COLO668 (cell line): ENCODE measurements around the gene RBFOX1.

Experiments used
- DNase-seq: peaks from one replicate; lab custom pipeline; 2025; ENCODE audit not compliant: unreplicated experiment; lab: John Stamatoyannopoulos, UW

Gene RBFOX1

DNA sequence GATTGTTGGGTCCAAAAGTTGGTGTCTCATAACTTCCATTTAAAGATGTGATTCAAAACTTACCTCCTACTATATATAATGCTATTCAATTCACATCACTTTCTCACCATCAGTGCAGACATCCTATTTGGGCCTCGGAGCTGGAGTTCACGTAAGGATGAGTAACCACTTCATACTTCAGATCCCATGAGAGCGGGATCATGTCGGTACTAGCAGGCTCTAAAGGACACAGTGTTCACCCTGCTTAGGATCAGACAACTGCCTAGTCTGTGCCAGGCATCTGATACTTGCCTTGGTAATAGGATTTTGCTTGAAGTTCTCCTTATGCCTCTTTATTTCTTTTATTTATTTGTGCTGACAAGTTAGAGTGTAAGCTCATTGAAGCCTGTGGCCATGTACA is 39.5 kb downstream of the RBFOX1 start:
- DNase-seq = no peak

DNA sequence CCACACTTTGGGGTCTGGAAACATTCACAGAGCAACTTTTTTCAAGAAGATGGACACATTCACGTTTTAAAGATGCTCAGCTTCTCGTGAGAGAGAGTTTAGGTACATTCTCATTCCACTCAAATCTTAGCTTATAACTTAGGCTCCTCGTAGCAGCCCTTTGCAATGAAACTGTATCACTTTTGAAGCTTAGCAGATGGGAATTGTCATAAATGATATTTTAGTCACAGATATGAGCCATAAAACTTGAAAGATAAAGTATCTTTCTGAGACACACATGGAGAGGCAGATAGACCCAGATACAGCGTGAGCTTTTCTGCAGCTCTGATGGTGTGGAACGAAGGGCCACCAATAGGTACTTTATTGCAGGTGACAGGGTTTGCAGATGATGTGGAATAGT is 41.1 kb downstream of the RBFOX1 start:
- DNase-seq = no peak

DNA sequence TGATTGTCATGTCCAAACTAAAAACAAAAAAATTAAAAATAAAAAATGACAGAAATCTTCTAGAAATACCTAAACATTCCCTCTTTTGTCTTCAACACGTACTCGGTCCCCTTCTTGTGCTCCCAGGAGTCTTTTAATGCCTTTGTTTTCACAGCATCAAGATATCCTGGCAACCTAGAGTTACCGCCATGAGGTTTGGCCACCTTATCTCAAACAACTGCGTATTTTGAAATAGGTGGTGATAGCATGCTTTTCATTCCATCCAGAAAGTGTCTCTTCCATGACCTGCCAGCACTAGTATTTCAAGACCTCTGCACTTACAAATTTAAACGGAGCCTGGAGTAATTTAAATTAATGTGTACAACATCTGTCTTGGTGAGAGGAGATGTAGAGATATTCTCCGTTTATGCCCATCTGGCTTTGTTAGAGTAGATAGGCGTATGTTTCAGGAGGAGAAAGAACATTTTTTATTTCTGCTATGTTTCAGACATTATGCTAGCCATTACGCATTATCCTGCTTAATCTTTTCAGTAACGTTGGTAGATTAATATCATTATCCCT is 42.0 kb downstream of the RBFOX1 start:
- no peak for DNase-seq

GRCh38 chr16:7376227-7376626 is 43.6 kb downstream of the RBFOX1 start:
- no peak for DNase-seq

GRCh38 chr16:7377231-7377630 is 44.6 kb downstream of the RBFOX1 start:
- DNase-seq = no peak

DNA sequence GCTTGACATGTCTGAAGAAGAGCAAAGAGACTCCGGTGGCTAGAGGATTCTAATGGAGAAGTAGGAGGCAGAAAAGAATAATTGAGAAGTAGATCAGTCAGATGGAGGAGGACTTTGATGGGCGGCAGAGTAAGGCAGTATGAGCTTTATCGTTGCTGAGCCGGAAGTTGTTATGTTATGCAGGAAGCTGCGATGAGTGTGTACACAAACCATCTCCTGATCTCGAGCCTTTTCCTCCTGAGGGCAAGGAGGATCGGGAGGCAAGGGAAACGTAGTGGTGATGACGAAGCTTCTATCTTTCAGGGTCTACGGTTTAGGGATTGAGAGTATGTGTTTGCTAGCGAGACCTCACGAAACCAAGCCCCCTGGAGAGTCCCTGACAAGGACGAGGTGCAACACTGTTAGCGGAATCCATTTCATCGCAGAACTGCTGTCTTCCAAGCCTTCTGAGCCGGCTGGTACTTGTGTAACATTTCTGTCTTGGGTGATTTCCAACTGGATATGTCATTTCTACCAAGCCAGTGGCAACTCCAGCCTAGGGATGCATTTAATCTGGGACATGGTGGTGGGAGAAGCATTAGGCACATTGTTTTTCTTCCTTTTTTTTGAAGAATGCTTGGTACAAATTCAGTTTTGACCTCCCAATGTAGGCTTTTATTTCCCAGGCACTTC is 45.5 kb downstream of the RBFOX1 start:
- DNase-seq = no peak

- DNase-seq = no peak
Measured at GRCh38 chr16:7380441-7380840, 47.8 kb downstream of the RBFOX1 start.

GRCh38 chr16:7380911-7381310 is 48.3 kb downstream of the RBFOX1 start:
- DNase-seq = no peak

GRCh38 chr16:7381671-7382070 is 49.0 kb downstream of the RBFOX1 start:
- no peak for DNase-seq

- no peak for DNase-seq
Measured at GRCh38 chr16:7382521-7382920, 49.9 kb downstream of the RBFOX1 start.

- DNase-seq = no peak
Measured at GRCh38 chr16:7390974-7391373, 58.3 kb downstream of the RBFOX1 start.

DNA sequence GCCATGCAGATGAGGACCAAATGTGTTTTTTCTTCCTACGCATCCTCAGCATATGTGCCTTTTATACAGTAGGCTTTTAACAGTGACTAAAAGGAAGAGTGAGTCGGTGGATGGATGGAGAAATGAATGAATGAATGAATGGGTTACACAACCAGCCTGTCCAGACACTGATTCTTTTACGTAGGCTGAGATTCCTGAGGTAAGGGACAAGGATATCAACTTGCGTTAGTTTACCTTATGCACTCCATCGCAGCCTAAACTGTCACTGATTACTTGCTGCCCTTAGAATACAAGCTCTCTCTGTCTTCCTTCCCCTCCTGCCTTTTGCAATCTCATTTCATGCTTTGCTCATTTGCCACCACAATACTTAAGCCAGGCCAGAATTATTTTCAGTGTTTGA is 59.0 kb downstream of the RBFOX1 start:
- DNase-seq = no peak

DNA sequence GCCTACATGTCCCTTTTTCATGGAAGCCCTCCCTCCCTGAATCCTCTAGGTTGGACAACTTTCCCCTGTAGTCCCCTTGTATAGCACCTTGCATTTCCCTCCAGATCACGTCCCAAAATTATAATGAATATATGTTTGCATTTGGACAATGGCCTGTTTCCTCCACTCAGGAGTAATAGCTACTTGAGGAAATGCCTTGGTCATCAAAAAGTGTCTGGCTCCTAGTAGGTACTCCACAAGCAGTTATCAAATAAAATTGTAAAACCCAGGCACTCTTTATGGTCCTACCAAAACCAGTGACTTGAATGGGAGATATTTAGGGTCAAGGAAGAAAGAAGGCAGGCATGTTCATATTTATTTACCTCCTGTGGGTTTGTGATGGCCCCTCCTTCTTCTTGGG is 59.6 kb downstream of the RBFOX1 start:
- DNase-seq = no peak

DNA sequence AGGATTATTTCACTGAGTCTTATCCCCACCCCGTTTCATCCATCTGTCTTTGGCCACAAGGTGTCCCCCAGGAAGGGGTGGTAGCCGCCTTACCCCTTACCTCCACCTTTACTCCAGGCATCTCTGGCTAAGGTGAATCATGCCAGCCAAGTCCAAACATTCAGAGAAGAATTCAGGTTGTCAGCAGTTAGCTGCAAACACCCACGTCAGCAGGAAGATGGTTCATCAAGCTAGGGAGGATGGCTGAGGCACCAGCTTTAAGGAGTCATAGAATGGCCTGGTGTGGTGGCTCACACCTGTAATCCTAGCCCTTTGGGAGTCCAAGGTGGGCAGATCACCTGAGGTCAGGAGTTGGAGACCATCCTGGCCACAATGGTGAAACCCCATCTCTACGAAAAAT is 61.0 kb downstream of the RBFOX1 start:
- no peak for DNase-seq

GRCh38 chr16:7394720-7395336 is 62.2 kb downstream of the RBFOX1 start:
- DNase-seq = no peak

- DNase-seq = no peak
Measured at GRCh38 chr16:7397901-7398300, 65.3 kb downstream of the RBFOX1 start.

DNA sequence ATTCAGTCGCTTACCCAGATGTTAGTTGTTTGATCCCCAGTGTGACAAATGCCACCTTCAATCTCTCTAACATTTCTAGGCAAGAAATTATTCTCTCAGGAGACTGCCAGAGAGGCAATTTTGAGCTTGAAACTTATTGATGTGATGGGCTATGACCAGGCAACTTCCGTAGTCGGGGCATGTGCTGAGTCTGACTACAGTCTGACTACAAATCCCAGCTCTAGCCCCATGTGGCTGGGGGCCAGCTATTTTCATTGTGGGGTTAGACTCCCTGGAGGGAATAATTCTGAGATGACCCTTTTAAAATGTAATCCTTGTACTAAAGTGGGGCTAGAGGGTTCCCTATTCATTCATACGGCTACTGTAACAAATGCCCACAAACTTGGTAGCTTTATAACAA is 65.9 kb downstream of the RBFOX1 start:
- no peak for DNase-seq

DNA sequence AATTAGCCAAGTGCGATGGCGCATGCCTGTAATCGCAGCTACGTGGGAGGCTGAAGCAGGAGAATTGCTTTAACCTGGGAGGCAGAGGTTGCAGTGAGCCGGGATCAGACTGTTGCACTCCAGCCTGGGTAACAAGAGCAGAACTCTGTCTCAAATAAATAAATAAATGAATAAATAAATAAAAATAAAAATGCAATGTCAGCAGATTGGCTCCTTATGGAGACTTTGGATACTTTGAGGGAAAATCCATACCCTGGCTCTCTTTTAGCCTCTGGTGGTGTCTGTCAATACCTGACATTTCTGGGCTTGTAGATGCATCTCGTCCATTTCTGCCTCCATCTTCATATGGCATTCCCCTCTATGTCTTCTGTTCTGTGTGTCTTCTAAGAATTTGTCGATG is 66.7 kb downstream of the RBFOX1 start:
- DNase-seq = no peak

GRCh38 chr16:7400117-7400890 is 67.7 kb downstream of the RBFOX1 start:
- DNase-seq = no peak

GRCh38 chr16:7404217-7404616 is 71.6 kb downstream of the RBFOX1 start:
- no peak for DNase-seq

- peak; percentile 7 for DNase-seq
Measured at GRCh38 chr16:7405166-7405565, 72.5 kb downstream of the RBFOX1 start.
